Activated naive CD8-positive, alpha-beta T cell (primary cell): Measurements from ENCODE around the gene RAB11FIP4.

Experiments used
- H3K27ac Mint-ChIP-seq: one replicate; pipeline ENCODE4 v1.8.0; 2021; ENCODE audit warnings: mixed read lengths
- H3K27me3 Mint-ChIP-seq: one replicate; pipeline ENCODE4 v1.8.0; 2021; ENCODE audit warnings: mixed read lengths
- H3K36me3 Mint-ChIP-seq: one replicate; pipeline ENCODE4 v1.8.0; 2021; ENCODE audit warnings: mixed read lengths
- H3K4me1 Mint-ChIP-seq: one replicate; pipeline ENCODE4 v1.8.0; 2021; ENCODE audit warnings: low read depth, mixed read lengths
- H3K4me3 Mint-ChIP-seq: one replicate; pipeline ENCODE4 v1.8.0; 2021; ENCODE audit warnings: mild to moderate bottlenecking, mixed read lengths
- H3K9me3 Mint-ChIP-seq: one replicate; pipeline ENCODE4 v1.8.0; 2021; ENCODE audit warnings: low read depth, mixed read lengths

Gene RAB11FIP4

GRCh38 chr17:31467502-31468256, 76.2 kb downstream of the RAB11FIP4 start:
- Mint-ChIP-seq H3K9me3 (no peaks in the 10 kb centered on the region), H3K27ac (no peak overlapping the region), H3K27me3 (no peaks in the 10 kb centered on the region), H3K36me3 (no peaks in the 10 kb centered on the region), H3K4me1 (peaks cover 4% of the 10 kb centered on the region), H3K4me3 (no peak overlapping the region)

GRCh38 chr17:31469959-31470358, 78.5 kb downstream of the RAB11FIP4 start:
- H3K27me3 Mint-ChIP-seq, result no peaks in the 10 kb centered on the region
- H3K36me3 Mint-ChIP-seq, result no peaks in the 10 kb centered on the region
- no peaks in the 10 kb centered on the region for H3K9me3 Mint-ChIP-seq
- no peak overlapping the region for H3K27ac Mint-ChIP-seq
- H3K4me3 Mint-ChIP-seq, result no peak overlapping the region
- H3K4me1 Mint-ChIP-seq, result peaks cover 4% of the 10 kb centered on the region

GRCh38 chr17:31470592-31470991, 79.1 kb downstream of the RAB11FIP4 start:
- Mint-ChIP-seq H3K4me1 (peaks cover 4% of the 10 kb centered on the region), H3K27ac (no peak overlapping the region), H3K4me3 (no peak overlapping the region), H3K9me3 (no peaks in the 10 kb centered on the region), H3K27me3 (no peaks in the 10 kb centered on the region), H3K36me3 (no peaks in the 10 kb centered on the region)

- no peak overlapping the region for H3K27ac Mint-ChIP-seq
- H3K4me3 Mint-ChIP-seq, result no peak overlapping the region
- no peaks in the 10 kb centered on the region for H3K9me3 Mint-ChIP-seq
Observed at GRCh38 chr17:31472137-31472536, 80.7 kb downstream of the RAB11FIP4 start.

GRCh38 chr17:31475378-31476162, 84.1 kb downstream of the RAB11FIP4 start:
- H3K36me3 Mint-ChIP-seq, result no peaks in the 10 kb centered on the region
- H3K27ac Mint-ChIP-seq, result no peak overlapping the region
- no peaks in the 10 kb centered on the region for H3K27me3 Mint-ChIP-seq
- no peaks in the 10 kb centered on the region for H3K9me3 Mint-ChIP-seq
- H3K4me3 Mint-ChIP-seq, result no peak overlapping the region
- H3K4me1 Mint-ChIP-seq, result no peaks in the 10 kb centered on the region

More at GRCh38 chr17:31472137-31472536, 80.7 kb downstream of the RAB11FIP4 start:
- no peaks in the 10 kb centered on the region for H3K27me3 Mint-ChIP-seq
- no peaks in the 10 kb centered on the region for H3K36me3 Mint-ChIP-seq
- peaks cover 4% of the 10 kb centered on the region for H3K4me1 Mint-ChIP-seq

- no peaks in the 10 kb centered on the region for H3K9me3 Mint-ChIP-seq
- H3K27ac Mint-ChIP-seq, result no peak overlapping the region
- H3K4me1 Mint-ChIP-seq, result no peaks in the 10 kb centered on the region
- no peak overlapping the region for H3K4me3 Mint-ChIP-seq
- no peaks in the 10 kb centered on the region for H3K36me3 Mint-ChIP-seq
- no peaks in the 10 kb centered on the region for H3K27me3 Mint-ChIP-seq
Observed at GRCh38 chr17:31476525-31477416, 85.3 kb downstream of the RAB11FIP4 start.

GRCh38 chr17:31477417-31478055, 86.1 kb downstream of the RAB11FIP4 start:
- no peaks in the 10 kb centered on the region for H3K36me3 Mint-ChIP-seq
- H3K4me3 Mint-ChIP-seq, result no peak overlapping the region
- H3K9me3 Mint-ChIP-seq, result no peaks in the 10 kb centered on the region
- no peaks in the 10 kb centered on the region for H3K4me1 Mint-ChIP-seq
- no peak overlapping the region for H3K27ac Mint-ChIP-seq
- H3K27me3 Mint-ChIP-seq, result no peaks in the 10 kb centered on the region

- Mint-ChIP-seq H3K4me3 (no peak overlapping the region), H3K36me3 (no peaks in the 10 kb centered on the region), H3K27ac (no peak overlapping the region), H3K9me3 (no peaks in the 10 kb centered on the region), H3K27me3 (no peaks in the 10 kb centered on the region), H3K4me1 (no peaks in the 10 kb centered on the region)
Observed at GRCh38 chr17:31479062-31479408, 87.6 kb downstream of the RAB11FIP4 start.

GRCh38 chr17:31479524-31479923, 88.0 kb downstream of the RAB11FIP4 start:
- H3K27me3 Mint-ChIP-seq, result no peaks in the 10 kb centered on the region
- no peak overlapping the region for H3K27ac Mint-ChIP-seq
- H3K9me3 Mint-ChIP-seq, result no peaks in the 10 kb centered on the region
- no peak overlapping the region for H3K4me3 Mint-ChIP-seq
- H3K4me1 Mint-ChIP-seq, result no peaks in the 10 kb centered on the region
- no peaks in the 10 kb centered on the region for H3K36me3 Mint-ChIP-seq

- Mint-ChIP-seq H3K27ac (no peak overlapping the region), H3K4me1 (no peaks in the 10 kb centered on the region), H3K4me3 (no peak overlapping the region), H3K36me3 (no peaks in the 10 kb centered on the region), H3K9me3 (no peaks in the 10 kb centered on the region), H3K27me3 (no peaks in the 10 kb centered on the region)
Observed at GRCh38 chr17:31480067-31480466, 88.6 kb downstream of the RAB11FIP4 start.

GRCh38 chr17:31480904-31481782, 89.7 kb downstream of the RAB11FIP4 start:
- Mint-ChIP-seq H3K27me3 (no peaks in the 10 kb centered on the region), H3K27ac (no peak overlapping the region), H3K4me1 (no peaks in the 10 kb centered on the region), H3K4me3 (no peak overlapping the region), H3K9me3 (no peaks in the 10 kb centered on the region), H3K36me3 (no peaks in the 10 kb centered on the region)

- Mint-ChIP-seq H3K27me3 (no peaks in the 10 kb centered on the region), H3K36me3 (no peaks in the 10 kb centered on the region), H3K27ac (no peak overlapping the region), H3K4me1 (peaks cover 1% of the 10 kb centered on the region), H3K9me3 (no peaks in the 10 kb centered on the region), H3K4me3 (no peak overlapping the region)
Observed at GRCh38 chr17:31481783-31482081, 90.3 kb downstream of the RAB11FIP4 start.

GRCh38 chr17:31484821-31485220, 93.3 kb downstream of the RAB11FIP4 start:
- Mint-ChIP-seq H3K4me1 (peaks cover 20% of the 10 kb centered on the region), H3K27ac (no peak overlapping the region), H3K4me3 (no peak overlapping the region), H3K9me3 (no peaks in the 10 kb centered on the region), H3K36me3 (no peaks in the 10 kb centered on the region), H3K27me3 (no peaks in the 10 kb centered on the region)
